ENCODE data around the gene ZNF138. TPM values are rescaled to one million over a fixed set of nuclear protein-coding genes. Genes with fewer than 3 reads are reported as not detected.

Gene ZNF138
- polyA plus RNA-seq, 1 donor from 2014 or later = 50.4 TPM

GRCh38 chr7:64874562-64875250 lies 80.5 kb downstream of the ZNF138 start:
- H3F3A ChIP-seq (ENCODE audit: insufficient read depth, low read length, poor library complexity, severe bottlenecking) = no peaks in the 10 kb centered on the region
- no peak overlapping the region for H3K4me3 ChIP-seq (ENCODE audit: low read length)
- TF ChIP-seq MXI1 (conservative IDR thresholded peaks at IDR 0.05; ENCODE audit: poor library complexity, severe bottlenecking) (no peak), POLR2AphosphoS5 (IDR thresholded peaks at IDR 0.05) (no peak), EP300 (conservative IDR thresholded peaks at IDR 0.05; ENCODE audit: poor library complexity, severe bottlenecking) (no peak), SMC3 (conservative IDR thresholded peaks at IDR 0.05; ENCODE audit: poor library complexity) (no peak), REST (IDR thresholded peaks at IDR 0.05; ENCODE audit: borderline replicate concordance) (no peak), CTCF (IDR thresholded peaks at IDR 0.05; ENCODE audit: poor library complexity, severe bottlenecking) (no peak), TAF1 (IDR thresholded peaks at IDR 0.05; ENCODE audit: low read depth) (no peak), EZH2 (IDR thresholded peaks at IDR 0.05; ENCODE audit: borderline replicate concordance, insufficient read depth, low read length, poor library complexity, severe bottlenecking) (no peak)
- no peak overlapping the region for H3K9ac ChIP-seq (ENCODE audit: low read length)
- H3K36me3 ChIP-seq (ENCODE audit: insufficient read depth, low read length) = no peaks in the 10 kb centered on the region
- no peaks in the 10 kb centered on the region for H3K9me2 ChIP-seq (ENCODE audit: insufficient read depth, low read length)
- H2AFZ ChIP-seq (ENCODE audit: low read depth, low read length) = no peak overlapping the region
- no peaks in the 10 kb centered on the region for H3K79me2 ChIP-seq (replicated peaks; ENCODE audit: insufficient read depth, low read length)
- no peak overlapping the region for H3K27ac ChIP-seq (ENCODE audit: low read length)
- no peaks in the 10 kb centered on the region for H3K27me3 ChIP-seq (ENCODE audit: insufficient read depth, low read depth, low read length)
- no peaks in the 10 kb centered on the region for H4K20me1 ChIP-seq (ENCODE audit: insufficient read depth)
- peaks cover 15% of the 10 kb centered on the region for H3K9me3 ChIP-seq (ENCODE audit: low read length)
- no peak overlapping the region for H3K4me2 ChIP-seq (ENCODE audit: low read length)

GRCh38 chr7:64875258-64875657 lies 81.0 kb downstream of the ZNF138 start:
- no peak overlapping the region for H2AFZ ChIP-seq (ENCODE audit: low read depth, low read length)
- H3K4me3 ChIP-seq (ENCODE audit: low read length) = no peak overlapping the region
- no peak overlapping the region for H3K4me2 ChIP-seq (ENCODE audit: low read length)
- H3F3A ChIP-seq (ENCODE audit: insufficient read depth, low read length, poor library complexity, severe bottlenecking) = no peaks in the 10 kb centered on the region
- H3K9me2 ChIP-seq (ENCODE audit: insufficient read depth, low read length) = no peaks in the 10 kb centered on the region
- H3K36me3 ChIP-seq (ENCODE audit: insufficient read depth, low read length) = no peaks in the 10 kb centered on the region
- no peaks in the 10 kb centered on the region for H4K20me1 ChIP-seq (ENCODE audit: insufficient read depth)
- no peak overlapping the region for H3K27ac ChIP-seq (ENCODE audit: low read length)
- no peak overlapping the region for H3K9ac ChIP-seq (ENCODE audit: low read length)
- no peaks in the 10 kb centered on the region for H3K79me2 ChIP-seq (replicated peaks; ENCODE audit: insufficient read depth, low read length)
- no peaks in the 10 kb centered on the region for H3K27me3 ChIP-seq (ENCODE audit: insufficient read depth, low read depth, low read length)
- peaks cover 20% of the 10 kb centered on the region for H3K9me3 ChIP-seq (ENCODE audit: low read length)
- TF ChIP-seq MXI1 (conservative IDR thresholded peaks at IDR 0.05; ENCODE audit: poor library complexity, severe bottlenecking) (no peak), RAD21 (conservative IDR thresholded peaks at IDR 0.05) (no peak), SMC3 (conservative IDR thresholded peaks at IDR 0.05; ENCODE audit: poor library complexity) (no peak), EP300 (conservative IDR thresholded peaks at IDR 0.05; ENCODE audit: poor library complexity, severe bottlenecking) (no peak), TAF1 (IDR thresholded peaks at IDR 0.05; ENCODE audit: low read depth) (no peak), CTCF (IDR thresholded peaks at IDR 0.05; ENCODE audit: poor library complexity, severe bottlenecking) (no peak)

Data from neural cell (in vitro differentiated cells).